Endothelial cell of umbilical vein (primary cell): ENCODE results near the gene FARP1.

Experiments used
- JUN ChIP-seq: IDR thresholded peaks from 2 replicates; pipeline ENCODE4 v1.6.1; 2011; ENCODE audit warnings: borderline replicate concordance, low read depth; ENCODE audit not compliant: insufficient read length, insufficient read depth
- POLR2AphosphoS5 ChIP-seq: IDR thresholded peaks from 2 replicates; pipeline ENCODE4 v1.6.1; 2012; ENCODE audit warnings: low read depth, mild to moderate bottlenecking, control low read depth, low read length, moderate library complexity; ENCODE audit not compliant: insufficient read depth
- TF ChIP-seq, protein P1 (sequence below), 2 donors: IDR thresholded peaks; 1 replicate in 1 of 2; 2 replicates in 1 of 2; pipeline ENCODE4 v1.5.1; 2011; ENCODE audit warnings: low read length in 2 of 2, mild to moderate bottlenecking in 2 of 2, moderate library complexity in 2 of 2, control low read depth in 1 of 2, inconsistent platforms in 1 of 2, low read depth in 1 of 2; ENCODE audit not compliant: insufficient read depth in 1 of 2; ENCODE audit errors: extremely low read depth in 1 of 2

- TF ChIP-seq, protein P1, sequence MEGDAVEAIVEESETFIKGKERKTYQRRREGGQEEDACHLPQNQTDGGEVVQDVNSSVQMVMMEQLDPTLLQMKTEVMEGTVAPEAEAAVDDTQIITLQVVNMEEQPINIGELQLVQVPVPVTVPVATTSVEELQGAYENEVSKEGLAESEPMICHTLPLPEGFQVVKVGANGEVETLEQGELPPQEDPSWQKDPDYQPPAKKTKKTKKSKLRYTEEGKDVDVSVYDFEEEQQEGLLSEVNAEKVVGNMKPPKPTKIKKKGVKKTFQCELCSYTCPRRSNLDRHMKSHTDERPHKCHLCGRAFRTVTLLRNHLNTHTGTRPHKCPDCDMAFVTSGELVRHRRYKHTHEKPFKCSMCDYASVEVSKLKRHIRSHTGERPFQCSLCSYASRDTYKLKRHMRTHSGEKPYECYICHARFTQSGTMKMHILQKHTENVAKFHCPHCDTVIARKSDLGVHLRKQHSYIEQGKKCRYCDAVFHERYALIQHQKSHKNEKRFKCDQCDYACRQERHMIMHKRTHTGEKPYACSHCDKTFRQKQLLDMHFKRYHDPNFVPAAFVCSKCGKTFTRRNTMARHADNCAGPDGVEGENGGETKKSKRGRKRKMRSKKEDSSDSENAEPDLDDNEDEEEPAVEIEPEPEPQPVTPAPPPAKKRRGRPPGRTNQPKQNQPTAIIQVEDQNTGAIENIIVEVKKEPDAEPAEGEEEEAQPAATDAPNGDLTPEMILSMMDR (IDR thresholded peaks at IDR 0.05; ENCODE audit: extremely low read depth in 1 of 2, insufficient read depth in 1 of 2, low read depth in 1 of 2, low read length in 2 of 2), result no peak
- TF ChIP-seq POLR2AphosphoS5, result no peak
- TF ChIP-seq JUN, result no peak
Measured at GRCh38 chr13:98311200-98311548, 168.3 kb downstream of the FARP1 start.
